Measurements from ENCODE around the gene NRXN3.
"Not testable (repeated sequence)": the region's sequence is repeated elsewhere in the genome, so short reads cannot be mapped to it uniquely, and the experiment has no call there.

Gene NRXN3

DNA sequence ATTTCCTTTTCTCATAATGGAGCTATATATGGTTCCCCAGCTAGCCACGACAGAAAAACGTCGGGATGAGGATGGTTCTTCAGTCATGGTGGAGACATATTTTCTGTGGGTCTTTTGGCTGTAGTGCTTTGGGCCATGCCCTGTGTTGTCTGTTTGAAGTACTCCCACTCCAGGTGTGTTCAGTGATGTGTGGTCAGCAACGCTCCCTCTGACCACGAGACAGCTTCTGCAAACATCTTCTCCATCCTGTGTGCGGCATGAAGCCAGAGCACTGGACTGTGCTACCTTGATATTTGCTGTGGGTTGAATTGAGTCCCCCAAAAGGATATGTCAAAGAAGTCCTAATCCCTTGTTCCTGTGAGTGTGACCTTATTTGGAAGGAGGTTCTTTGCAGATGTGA lies 931.2 kb downstream of the NRXN3 start:
- no peak for DNase-seq (ENCODE audit: low read depth in 1 of 2, low spot score in 1 of 2)

DNA sequence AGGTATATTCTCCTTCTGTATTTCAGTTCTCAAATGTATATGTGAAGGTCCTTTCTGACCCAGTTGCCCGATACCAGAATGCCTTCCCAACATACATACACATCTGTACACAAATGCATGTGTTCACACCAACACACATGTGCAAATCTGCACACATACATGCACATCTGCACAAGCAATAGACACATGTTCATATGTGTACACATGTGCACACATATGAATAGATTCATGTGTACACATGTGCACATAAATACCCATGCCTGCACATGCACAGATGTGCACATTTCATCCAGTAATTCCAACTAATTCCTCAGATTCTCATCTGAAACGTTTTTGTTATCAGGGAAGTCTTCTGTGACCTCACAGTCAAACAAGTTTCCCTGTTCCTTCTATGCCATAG lies 933.6 kb downstream of the NRXN3 start:
- DNase-seq (ENCODE audit: low read depth in 1 of 2, low spot score in 1 of 2), result no peak

GRCh38 chr14:79110564-79110963 lies 940.4 kb downstream of the NRXN3 start:
- not testable (repeated sequence) for DNase-seq (ENCODE audit: low read depth in 1 of 2, low spot score in 1 of 2)

DNA sequence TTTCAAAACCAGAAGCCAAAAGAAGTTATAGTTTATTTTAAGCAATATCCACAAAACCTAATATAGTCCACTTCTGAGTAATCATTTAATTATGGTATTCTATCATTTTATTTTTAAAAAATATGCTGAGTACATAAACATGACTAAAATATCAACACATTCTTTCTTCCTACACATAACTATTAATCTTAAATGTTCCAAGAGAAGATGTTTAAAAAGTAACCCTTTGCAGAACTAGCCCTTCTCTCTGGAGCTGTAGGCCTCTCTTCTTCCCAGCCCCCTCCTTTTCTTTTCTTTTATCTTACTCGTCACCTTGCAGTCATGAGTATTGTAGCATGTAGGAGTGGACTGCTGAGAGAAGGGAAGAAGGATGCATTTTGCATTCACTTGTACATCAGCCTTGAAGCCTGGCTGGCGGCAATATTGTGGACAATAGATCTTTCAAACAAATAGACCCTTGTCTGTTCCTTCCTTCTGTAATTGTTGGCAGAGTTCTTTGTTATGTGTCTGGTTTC lies 941.9 kb downstream of the NRXN3 start:
- no peak for DNase-seq (ENCODE audit: low read depth in 1 of 2, low spot score in 1 of 2)

DNA sequence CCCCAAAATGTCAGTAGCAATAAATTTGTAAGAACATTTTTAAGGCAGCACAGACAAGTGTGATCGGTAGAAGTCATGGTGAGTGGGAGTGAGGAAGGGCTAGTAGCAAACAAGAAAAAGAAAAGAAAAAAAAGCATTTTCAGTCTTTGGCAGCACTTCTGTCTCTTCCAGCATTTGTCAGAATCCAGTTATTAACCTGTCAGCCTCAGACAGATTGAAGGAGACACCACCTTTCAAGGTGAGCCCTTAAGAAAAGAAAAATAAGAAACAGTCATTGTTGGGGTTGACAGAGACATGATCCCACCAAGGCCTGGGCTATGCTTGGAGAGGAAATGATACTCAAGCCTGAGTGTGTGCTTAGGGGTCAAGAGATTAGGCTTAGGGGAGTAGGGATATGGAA lies 947.4 kb downstream of the NRXN3 start:
- DNase-seq (ENCODE audit: low read depth in 1 of 2, low spot score in 1 of 2), result no peak

- no peak for DNase-seq (ENCODE audit: low read depth in 1 of 2, low spot score in 1 of 2)
Measured at GRCh38 chr14:79118291-79118690, 948.1 kb downstream of the NRXN3 start.

DNA sequence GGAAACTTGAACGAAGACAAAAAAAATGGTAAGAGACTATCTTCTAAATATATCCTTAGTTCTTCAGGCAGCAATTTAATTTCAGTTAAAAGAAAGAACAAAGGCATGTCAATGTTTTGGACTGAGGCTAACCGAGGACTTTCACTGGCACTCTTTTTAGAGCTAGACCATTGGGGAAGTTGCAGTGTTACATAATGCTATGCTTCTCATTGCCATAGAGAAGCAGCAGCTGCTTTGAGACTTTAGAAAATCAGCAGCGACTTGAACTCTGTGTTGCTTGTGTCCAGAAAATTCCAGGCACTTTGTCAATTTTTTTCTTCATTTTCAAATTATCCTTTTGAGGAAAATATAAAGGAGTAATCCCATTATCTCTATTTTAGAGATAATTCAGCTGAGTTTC lies 964.2 kb downstream of the NRXN3 start:
- no peak for DNase-seq (ENCODE audit: low read depth in 1 of 2, low spot score in 1 of 2)

- DNase-seq (ENCODE audit: low read depth in 1 of 2, low spot score in 1 of 2), result no peak
Measured at GRCh38 chr14:79136071-79137044, 966.2 kb downstream of the NRXN3 start.

- no peak for DNase-seq (ENCODE audit: low read depth in 1 of 2, low spot score in 1 of 2)
Measured at GRCh38 chr14:79137045-79137430, 966.9 kb downstream of the NRXN3 start.

DNA sequence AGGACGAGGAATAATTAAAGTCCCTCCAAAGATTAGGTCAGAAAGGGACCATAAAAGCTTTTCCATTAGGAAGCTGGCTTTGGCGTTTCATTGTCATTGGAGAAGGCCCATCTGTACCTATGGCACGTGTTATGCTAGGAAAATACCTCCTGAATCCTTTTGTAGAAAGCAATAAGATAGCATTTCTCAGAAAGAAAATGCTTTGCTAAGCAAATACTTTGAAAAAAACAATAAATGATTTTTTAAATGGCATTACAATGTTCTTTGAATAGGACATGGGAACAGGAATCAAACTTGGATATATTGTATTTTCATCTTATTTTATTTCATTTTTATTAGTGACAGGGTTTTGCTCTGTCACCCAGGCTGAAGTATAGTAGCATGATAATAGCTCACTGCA lies 967.7 kb downstream of the NRXN3 start:
- no peak for DNase-seq (ENCODE audit: low read depth in 1 of 2, low spot score in 1 of 2)

DNA sequence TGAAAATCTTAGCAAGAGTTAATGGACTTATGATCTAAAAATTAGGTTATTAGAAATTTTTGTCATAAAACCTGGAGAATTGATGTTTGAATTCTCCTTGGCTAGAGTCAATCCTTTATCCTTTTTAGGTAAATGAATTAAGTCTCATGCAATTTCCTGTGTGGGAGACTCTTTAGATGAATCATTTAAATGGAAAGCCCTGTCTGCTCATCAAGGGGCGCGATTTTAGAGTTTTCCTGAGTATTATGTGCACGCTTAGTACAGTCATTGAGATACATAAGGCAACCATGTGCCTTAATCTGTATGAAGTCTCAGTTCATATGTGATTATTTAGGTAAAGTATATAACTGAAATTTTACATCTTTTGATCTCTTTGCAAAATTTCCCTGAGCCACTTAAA lies 974.7 kb downstream of the NRXN3 start:
- DNase-seq (ENCODE audit: low read depth in 1 of 2, low spot score in 1 of 2), result no peak

- no peak for DNase-seq (ENCODE audit: low read depth in 1 of 2, low spot score in 1 of 2)
Measured at GRCh38 chr14:79150226-79150625, 980.1 kb downstream of the NRXN3 start.

- DNase-seq (ENCODE audit: low read depth in 1 of 2, low spot score in 1 of 2), result no peak
Measured at GRCh38 chr14:79157369-79157768, 987.2 kb downstream of the NRXN3 start.

DNA sequence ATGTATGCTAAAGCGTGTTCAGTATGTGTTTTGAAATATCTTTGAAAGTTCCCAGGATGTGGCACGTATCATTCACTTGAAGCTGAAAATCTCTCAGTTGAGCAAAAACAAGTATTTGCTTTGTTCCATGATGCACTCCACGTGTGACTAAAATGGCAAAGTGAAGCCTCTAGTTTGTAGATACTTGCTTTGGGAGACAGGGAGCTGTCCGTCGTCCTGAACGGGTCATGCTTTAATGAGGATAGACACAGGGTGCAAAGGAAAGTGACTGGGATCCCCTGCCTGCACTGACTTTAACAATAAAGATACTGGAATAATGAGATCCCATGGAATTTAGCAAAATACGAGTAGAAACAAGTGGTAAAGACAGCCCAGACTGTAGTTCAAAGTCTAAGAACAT lies 991.4 kb downstream of the NRXN3 start:
- DNase-seq (ENCODE audit: low read depth in 1 of 2, low spot score in 1 of 2), result no peak

- no peak for DNase-seq (ENCODE audit: low read depth in 1 of 2, low spot score in 1 of 2)
Measured at GRCh38 chr14:79162833-79163232, 992.7 kb downstream of the NRXN3 start.

DNA sequence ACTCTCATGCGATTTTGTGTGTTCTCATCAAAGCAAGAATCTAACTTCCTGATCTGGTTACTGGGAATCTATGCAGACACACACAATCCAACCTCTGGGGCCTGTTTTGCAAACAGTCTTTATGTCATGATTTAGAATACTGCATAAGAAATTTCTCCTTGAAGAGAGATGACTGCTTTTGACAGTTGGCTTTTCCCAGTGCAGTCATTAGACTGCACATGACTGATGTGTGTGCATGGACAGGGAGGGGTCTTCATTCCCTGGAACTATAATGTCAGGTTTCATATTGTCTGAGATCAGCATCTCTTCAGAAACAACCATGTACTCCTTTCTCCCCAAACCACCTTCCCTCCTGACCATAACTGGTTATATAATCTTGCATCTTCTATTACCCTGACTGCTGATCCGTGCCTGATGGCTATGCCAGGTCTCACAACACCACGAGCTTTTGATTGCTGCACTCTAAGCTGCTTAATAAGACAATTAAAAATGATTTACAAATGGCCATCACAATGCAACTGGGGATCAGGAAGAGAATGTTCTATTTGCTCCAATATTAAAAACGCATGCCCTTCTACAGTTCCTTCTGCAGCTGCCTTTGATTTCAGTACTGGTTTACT lies 995.4 kb downstream of the NRXN3 start:
- DNase-seq (ENCODE audit: low read depth in 1 of 2, low spot score in 1 of 2), result no peak

DNA sequence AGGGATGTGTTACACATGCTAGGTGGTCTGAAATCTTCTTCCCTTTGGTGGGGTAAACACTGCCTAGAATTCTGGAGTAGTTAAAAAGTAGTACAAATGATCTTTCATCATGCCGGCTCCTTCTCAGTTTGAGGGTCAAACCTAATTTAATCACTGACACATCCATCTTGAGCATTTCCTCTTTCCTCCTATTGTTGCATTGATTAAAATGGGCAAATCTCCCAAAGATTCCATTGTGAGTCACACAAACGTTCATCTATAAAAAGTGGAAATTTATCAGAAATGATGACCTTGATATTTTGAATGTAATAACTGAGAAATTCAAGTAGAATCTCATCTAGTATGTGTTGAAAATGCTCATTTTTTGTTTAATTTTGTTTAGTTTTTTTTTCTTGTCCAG lies 996.0 kb downstream of the NRXN3 start:
- no peak for DNase-seq (ENCODE audit: low read depth in 1 of 2, low spot score in 1 of 2)

DNA sequence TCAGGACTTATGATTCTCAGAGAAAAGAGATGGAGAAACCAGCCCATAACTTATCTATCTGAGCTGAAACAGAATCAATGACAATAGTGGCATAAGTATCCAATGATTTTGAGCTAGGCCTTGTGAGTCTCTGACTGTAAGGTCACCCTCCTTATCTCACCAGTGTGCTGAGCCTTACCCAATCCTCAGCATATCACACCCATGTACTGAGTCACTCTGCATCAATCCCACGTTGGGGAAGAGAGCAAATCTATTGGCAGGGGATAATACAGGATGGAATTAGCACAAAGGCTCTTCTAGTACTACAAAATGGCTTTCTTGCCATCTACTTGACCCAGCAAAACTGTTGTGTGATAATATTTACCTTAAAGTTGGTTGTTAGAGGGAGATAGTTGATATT lies 997.8 kb downstream of the NRXN3 start:
- DNase-seq (ENCODE audit: low read depth in 1 of 2, low spot score in 1 of 2), result no peak

DNA sequence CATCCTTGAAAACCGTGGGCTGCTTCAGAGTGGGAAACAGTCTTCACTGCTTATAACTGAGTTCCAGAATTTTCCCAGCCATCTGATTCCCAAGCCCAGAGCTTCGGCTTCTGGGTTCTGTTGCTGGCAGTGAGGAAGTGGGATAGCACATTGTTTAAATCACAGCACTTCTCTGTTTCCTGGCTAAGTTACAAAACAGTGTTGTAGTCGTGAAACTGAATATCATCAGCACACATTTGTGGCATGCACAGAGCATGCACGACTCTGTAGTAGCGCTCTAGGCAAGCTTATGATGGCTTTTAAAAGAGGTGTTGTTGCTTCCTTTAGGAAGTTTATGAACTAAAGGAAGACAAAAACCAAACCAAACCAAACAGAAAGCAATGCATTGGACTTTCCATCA lies 1005.5 kb downstream of the NRXN3 start:
- no peak for DNase-seq (ENCODE audit: low read depth in 1 of 2, low spot score in 1 of 2)

GRCh38 chr14:79177106-79177505 lies 1006.9 kb downstream of the NRXN3 start:
- DNase-seq (ENCODE audit: low read depth in 1 of 2, low spot score in 1 of 2), result no peak

DNA sequence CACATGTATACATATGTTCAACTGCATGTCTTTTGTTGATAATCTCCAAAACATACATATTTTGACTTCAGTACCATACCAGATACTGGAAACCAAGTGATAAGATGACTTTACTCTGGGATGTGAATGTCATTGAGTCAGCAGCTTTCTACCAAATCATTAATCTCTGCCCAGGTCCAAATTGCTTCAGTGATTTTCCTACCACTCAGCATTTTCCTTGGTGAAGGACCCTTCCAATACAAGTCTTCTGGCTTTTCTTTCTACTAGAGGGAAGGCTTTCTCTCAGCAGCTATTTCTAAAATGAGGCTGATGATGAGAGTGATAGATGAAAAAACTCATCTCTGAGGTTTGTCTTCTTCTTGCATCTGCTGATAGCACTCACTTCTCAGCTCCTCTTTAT lies 1008.5 kb downstream of the NRXN3 start:
- no peak for DNase-seq (ENCODE audit: low read depth in 1 of 2, low spot score in 1 of 2)

GRCh38 chr14:79179985-79180384 lies 1009.8 kb downstream of the NRXN3 start:
- DNase-seq (ENCODE audit: low read depth in 1 of 2, low spot score in 1 of 2), result no peak

All from activated CD4-positive, alpha-beta T cell treated with anti-CD3 and anti-CD28 coated beads, Interleukin-2, amount 50 U/mL, for 24 hours (primary cell).